Neural cell (in vitro differentiated cells): ENCODE results near the gene BFSP1. TPM values are rescaled to one million over a fixed set of nuclear protein-coding genes. Genes with fewer than 3 reads are reported as not detected.

Source experiments
- H2AFZ ChIP-seq: fragments of 200-600, 300-800 bp; sonication (generic), shearing (Covaris generic); 2 replicates; pipeline ENCODE4 v1.6.0; 2014; ENCODE audit warnings: low read depth, mild to moderate bottlenecking, antibody characterized with exemption, low read length, moderate library complexity
- H3F3A ChIP-seq: fragments of 200-600 bp; shearing (Covaris generic); 2 replicates; pipeline ENCODE4 v1.6.1; 2016; ENCODE audit warnings: mild to moderate bottlenecking, moderate library complexity, mixed read lengths, antibody characterized with exemption, low read length; ENCODE audit not compliant: insufficient read depth, poor library complexity, severe bottlenecking
- H3K27ac ChIP-seq: fragments of 200-600, 300-800 bp; sonication (generic), shearing (Covaris generic); 2 replicates; pipeline ENCODE4 v1.5.1; 2014; ENCODE audit warnings: mild to moderate bottlenecking, low read length, moderate library complexity
- H3K27me3 ChIP-seq: fragments of 300-800, 200-600 bp; sonication (generic), shearing (Covaris generic); 2 replicates; pipeline ENCODE4 v1.6.0; 2014; ENCODE audit warnings: mild to moderate bottlenecking, low read depth, low read length, moderate library complexity; ENCODE audit not compliant: insufficient read depth
- H3K36me3 ChIP-seq: fragments of 300-800, 200-600 bp; sonication (generic), shearing (Covaris generic); 2 replicates; pipeline ENCODE4 v1.5.1; 2014; ENCODE audit warnings: mild to moderate bottlenecking, antibody characterized with exemption, low read length, moderate library complexity; ENCODE audit not compliant: insufficient read depth
- H3K4me2 ChIP-seq: fragments of 300-800, 200-600 bp; sonication (generic), shearing (Covaris generic); 2 replicates; pipeline ENCODE4 v1.6.0; 2014; ENCODE audit warnings: mild to moderate bottlenecking, low read length
- H3K4me3 ChIP-seq: fragments of 300-800, 200-600 bp; sonication (generic), shearing (Covaris generic); 2 replicates; pipeline ENCODE4 v1.5.1; 2014; ENCODE audit warnings: mild to moderate bottlenecking, low read length, moderate library complexity
- H3K79me2 ChIP-seq: fragments of 200-600 bp; shearing (Covaris generic); replicated peaks from 2 replicates; pipeline ENCODE4 v1.6.0; 2014; ENCODE audit warnings: mild to moderate bottlenecking, low read length, moderate library complexity; ENCODE audit not compliant: insufficient read depth
- H3K9ac ChIP-seq: fragments of 300-800, 200-600 bp; sonication (generic), shearing (Covaris generic); 2 replicates; pipeline ENCODE4 v1.6.1; 2016; ENCODE audit warnings: mild to moderate bottlenecking, low read length, mixed read lengths
- H3K9me2 ChIP-seq: fragments of 200-600 bp; shearing (Covaris generic); 2 replicates; pipeline ENCODE4 v1.6.1; 2016; ENCODE audit warnings: mild to moderate bottlenecking, low read length, mixed read lengths; ENCODE audit not compliant: insufficient read depth
- H3K9me3 ChIP-seq: fragments of 200-600, 300-800 bp; sonication (generic), shearing (Covaris generic); 2 replicates; pipeline ENCODE4 v1.6.1; 2016; ENCODE audit warnings: mild to moderate bottlenecking, mixed run types, low read length, moderate library complexity, mixed read lengths
- H4K20me1 ChIP-seq: fragments of 200-600 bp; shearing (Covaris generic); 2 replicates; pipeline ENCODE4 v1.6.1; 2016; ENCODE audit warnings: mild to moderate bottlenecking, mixed run types; ENCODE audit not compliant: insufficient read depth
- CTCF ChIP-seq: fragments of 450-650 bp; IDR thresholded peaks from 2 replicates; pipeline ENCODE4 v1.5.1; 2014; ENCODE audit warnings: antibody characterized with exemption, mild to moderate bottlenecking, moderate library complexity; ENCODE audit not compliant: poor library complexity, severe bottlenecking
- EP300 ChIP-seq: fragments of 450-650 bp; conservative IDR thresholded peaks from 2 replicates; pipeline ENCODE4 v1.6.1; 2014; ENCODE audit warnings: antibody characterized with exemption, mild to moderate bottlenecking, moderate library complexity; ENCODE audit not compliant: poor library complexity, severe bottlenecking
- EZH2 ChIP-seq: fragments of 200-600, 300-800 bp; shearing (Covaris generic), sonication (generic); IDR thresholded peaks from 2 replicates; pipeline ENCODE4 v1.6.1; 2014; ENCODE audit warnings: antibody characterized with exemption, low read length, borderline replicate concordance, mild to moderate bottlenecking; ENCODE audit not compliant: insufficient read depth, poor library complexity, severe bottlenecking
- MXI1 ChIP-seq: fragments of 450-650 bp; conservative IDR thresholded peaks from 2 replicates; pipeline ENCODE4 v1.6.1; 2014; ENCODE audit warnings: antibody characterized with exemption, mild to moderate bottlenecking; ENCODE audit not compliant: poor library complexity, severe bottlenecking
- POLR2AphosphoS5 ChIP-seq: IDR thresholded peaks from 2 replicates; pipeline ENCODE4 v1.6.1; 2012
- RAD21 ChIP-seq: fragments of 450-650 bp; conservative IDR thresholded peaks from 2 replicates; pipeline ENCODE4 v1.6.1; 2014; ENCODE audit warnings: antibody characterized with exemption, mild to moderate bottlenecking, moderate library complexity
- REST ChIP-seq: IDR thresholded peaks from 2 replicates; pipeline ENCODE4 v1.6.1; 2012; ENCODE audit warnings: borderline replicate concordance
- SMC3 ChIP-seq: fragments of 450-650 bp; conservative IDR thresholded peaks from 2 replicates; pipeline ENCODE4 v1.6.1; 2014; ENCODE audit warnings: antibody characterized with exemption, mild to moderate bottlenecking, moderate library complexity; ENCODE audit not compliant: poor library complexity
- TAF1 ChIP-seq: IDR thresholded peaks from 2 replicates; pipeline ENCODE4 v1.6.1; 2012; ENCODE audit warnings: low read depth
- polyA plus RNA-seq: library from polyadenylated mRNA; depleted of rRNA; stranded (reverse); fragments of >200 nt; gene quantifications from 2 replicates; pipeline ENCODE4 v1.2.3, GENCODE V29; 2014

BFSP1 gene
- polyA plus RNA-seq, 1 donor from 2014 or later, result 1.3 TPM

- Histone ChIP-seq H2AFZ (no peak overlapping the region), H3K79me2 (no peaks in the 10 kb centered on the region), H3K9me2 (no peaks in the 10 kb centered on the region), H4K20me1 (no peaks in the 10 kb centered on the region), H3K9ac (no peak overlapping the region), H3K9me3 (no peaks in the 10 kb centered on the region), H3K36me3 (peaks cover 13% of the 10 kb centered on the region), H3F3A (no peaks in the 10 kb centered on the region), H3K27ac (no peak overlapping the region), H3K4me2 (no peak overlapping the region), H3K4me3 (no peak overlapping the region), H3K27me3 (no peaks in the 10 kb centered on the region)
- TF ChIP-seq EZH2 (no peak), MXI1 (no peak), TAF1 (no peak), POLR2AphosphoS5 (no peak), EP300 (no peak), RAD21 (no peak), SMC3 (no peak), REST (no peak), CTCF (no peak)
These were observed 62.9 kb downstream of the BFSP1 start for GRCh38 chr20:17468073-17468840.

GRCh38 chr20:17467120-17467655, 64.0 kb downstream of the BFSP1 start:
- no peaks in the 10 kb centered on the region for H3F3A ChIP-seq
- H3K4me3 ChIP-seq, result no peak overlapping the region
- TF ChIP-seq TAF1 (no peak), EZH2 (no peak), CTCF (no peak), POLR2AphosphoS5 (no peak), MXI1 (no peak), REST (no peak), RAD21 (no peak), SMC3 (no peak), EP300 (no peak)
- H4K20me1 ChIP-seq, result no peaks in the 10 kb centered on the region
- no peak overlapping the region for H3K4me2 ChIP-seq
- no peaks in the 10 kb centered on the region for H3K9me2 ChIP-seq
- no peaks in the 10 kb centered on the region for H3K27me3 ChIP-seq
- H2AFZ ChIP-seq, result no peak overlapping the region
- peaks cover 13% of the 10 kb centered on the region for H3K36me3 ChIP-seq
- no peak overlapping the region for H3K27ac ChIP-seq
- no peaks in the 10 kb centered on the region for H3K9me3 ChIP-seq
- H3K79me2 ChIP-seq, result no peaks in the 10 kb centered on the region
- H3K9ac ChIP-seq, result no peak overlapping the region
